Ureter (tissue), 1 donor: ENCODE data around the gene KIAA1217. TPM values are rescaled to one million over a fixed set of nuclear protein-coding genes. Genes with fewer than 3 reads are reported as not detected.
A peak's percentile ranks its signal among the peaks of the same experiment; 100 is the strongest.

Experiments used
- DNase-seq: peaks from one replicate; pipeline ENCODE4 v3.0.0-alpha.2; 2020; ENCODE audit warnings: low spot score
- total RNA-seq: library from RNA; stranded (reverse); gene quantifications from one replicate; pipeline ENCODE4 v1.2.4, GENCODE V29; 2023
- donor health status: DM: yes; HTN: yes; CAD: no.

The KIAA1217 gene
- total RNA-seq, 1 donor from 2014 or later = 108 TPM

DNA sequence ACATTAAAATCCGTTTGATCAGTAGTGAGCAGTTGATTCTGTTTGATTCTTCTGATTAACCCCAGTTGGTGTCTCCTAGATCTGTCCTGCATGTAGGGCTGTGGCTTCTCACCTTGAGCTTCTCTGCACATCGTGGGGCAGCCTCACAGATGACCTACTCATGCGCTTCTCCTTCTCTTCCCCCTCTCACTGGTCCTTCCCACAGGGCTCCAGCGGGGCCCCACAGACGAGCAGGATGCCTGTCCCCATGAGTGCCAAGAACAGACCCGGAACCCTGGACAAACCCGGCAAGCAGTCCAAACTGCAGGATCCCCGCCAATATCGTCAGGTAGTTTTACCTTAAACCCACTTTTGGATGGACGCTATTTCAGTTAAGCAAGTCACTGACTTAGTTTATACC is 335.8 kb downstream of the KIAA1217 start:
- DNase-seq = no peak

DNA sequence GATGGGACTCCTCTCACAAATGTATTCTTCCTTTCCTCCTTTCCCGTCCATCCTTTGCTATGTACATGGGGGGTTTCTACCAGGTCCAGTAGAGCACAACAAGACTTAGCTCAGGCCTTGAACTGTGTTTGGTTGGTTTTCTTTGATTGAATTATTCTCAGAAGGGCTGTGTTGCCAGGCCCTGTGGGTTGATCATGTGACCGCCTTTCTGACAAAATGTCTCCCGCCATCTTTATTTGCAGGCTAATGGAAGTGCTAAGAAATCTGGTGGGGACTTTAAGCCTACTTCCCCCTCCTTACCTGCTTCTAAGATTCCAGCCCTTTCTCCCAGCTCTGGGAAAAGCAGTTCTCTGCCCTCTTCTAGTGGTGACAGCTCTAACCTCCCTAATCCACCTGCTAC is 336.6 kb downstream of the KIAA1217 start:
- no peak for DNase-seq

DNA sequence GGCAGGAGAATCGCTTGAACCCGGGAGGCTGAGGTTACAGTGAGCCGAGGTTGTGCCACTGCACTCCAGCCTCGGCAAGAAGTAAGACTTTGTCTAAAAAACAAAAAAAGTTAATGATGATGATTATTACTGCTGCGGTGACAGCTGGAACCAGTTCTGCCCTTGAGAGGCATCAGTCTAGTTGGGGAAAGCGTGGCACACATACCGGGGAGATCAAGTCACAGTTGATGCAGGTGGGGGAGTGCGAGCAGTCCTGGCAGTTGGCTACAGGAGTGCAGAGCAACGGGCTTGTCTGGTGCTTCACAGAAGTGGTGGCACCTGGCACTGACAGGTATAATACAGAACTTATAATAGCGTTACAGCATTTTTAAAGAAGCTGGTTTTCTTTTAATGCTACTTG is 341.7 kb downstream of the KIAA1217 start:
- no peak for DNase-seq

DNA sequence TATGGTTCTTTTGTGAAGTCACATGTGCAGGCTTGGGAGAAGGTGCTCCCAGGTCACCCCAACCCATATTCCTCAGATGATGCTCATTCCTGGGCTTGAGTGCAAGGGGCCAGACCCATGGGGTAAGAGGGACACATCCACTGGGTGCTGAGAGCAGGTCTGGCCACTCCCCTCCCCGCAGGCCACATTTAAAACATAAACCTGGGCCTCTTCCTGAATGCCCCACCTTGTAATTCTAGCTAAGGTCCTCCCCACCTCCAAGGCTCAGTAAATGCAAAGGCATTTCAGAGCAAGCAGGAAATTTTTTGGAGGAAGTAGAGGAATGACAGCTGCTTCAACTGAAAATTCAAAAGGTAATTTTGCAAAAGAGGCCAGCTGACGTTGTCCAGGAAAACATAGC is 342.2 kb downstream of the KIAA1217 start:
- DNase-seq = no peak

DNA sequence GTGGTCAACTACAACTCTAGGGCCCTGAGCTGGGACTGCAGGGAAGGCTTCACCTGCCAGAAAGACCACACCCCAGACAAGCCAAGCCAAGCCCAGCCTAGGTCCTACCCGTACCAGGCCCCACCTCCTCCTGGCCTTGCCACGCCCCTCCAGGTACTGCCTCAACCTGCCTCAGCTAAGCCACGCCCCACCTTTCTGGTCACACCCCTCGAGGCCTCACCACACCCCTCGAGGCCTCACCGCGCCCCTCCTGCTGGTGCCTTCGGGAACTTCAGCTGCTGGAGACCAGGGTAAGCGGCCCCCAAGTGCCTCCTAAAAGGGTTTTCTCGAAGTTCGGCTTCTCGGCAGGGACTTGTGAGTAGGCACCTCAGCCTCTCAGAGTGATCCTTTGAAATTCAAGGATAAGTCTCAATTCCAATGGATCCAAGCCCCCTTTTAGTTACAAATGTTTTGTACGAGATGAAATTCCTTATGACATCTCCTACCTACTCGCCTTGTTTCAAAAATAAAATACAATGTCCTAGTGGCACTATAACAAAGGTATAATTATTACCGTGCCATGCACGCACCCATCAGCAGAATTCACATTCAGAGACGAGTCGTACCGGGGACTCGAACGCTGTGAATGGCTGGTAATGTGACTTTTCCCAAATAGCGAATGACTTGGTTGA is 343.5 kb downstream of the KIAA1217 start:
- DNase-seq = peak; percentile 70

DNA sequence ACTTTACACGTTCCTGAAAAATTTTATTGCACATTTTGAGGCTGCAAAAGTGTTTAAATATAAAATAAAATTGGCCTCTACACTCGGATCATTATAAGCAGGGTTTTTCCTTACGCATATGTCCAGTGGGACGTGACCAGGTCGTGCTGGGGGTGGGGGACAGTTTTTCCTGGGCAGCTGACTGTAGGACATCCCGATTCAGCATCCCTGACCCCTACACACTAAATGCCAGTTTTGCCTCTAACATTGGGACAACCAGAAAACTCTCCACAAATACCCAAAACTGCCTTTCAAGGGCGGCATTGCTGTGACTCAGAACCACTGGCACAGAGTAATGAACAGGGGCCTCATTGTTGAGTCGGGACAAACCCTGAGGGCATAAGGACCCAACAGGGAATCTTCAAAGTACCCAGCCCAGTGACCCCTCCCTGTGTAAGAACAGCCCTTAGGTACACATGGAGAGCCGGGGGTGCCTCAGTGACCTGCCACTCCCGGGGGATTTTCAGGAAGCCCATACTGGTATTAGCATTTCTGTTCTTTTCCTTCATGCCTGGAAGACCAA is 344.2 kb downstream of the KIAA1217 start:
- no peak for DNase-seq

DNA sequence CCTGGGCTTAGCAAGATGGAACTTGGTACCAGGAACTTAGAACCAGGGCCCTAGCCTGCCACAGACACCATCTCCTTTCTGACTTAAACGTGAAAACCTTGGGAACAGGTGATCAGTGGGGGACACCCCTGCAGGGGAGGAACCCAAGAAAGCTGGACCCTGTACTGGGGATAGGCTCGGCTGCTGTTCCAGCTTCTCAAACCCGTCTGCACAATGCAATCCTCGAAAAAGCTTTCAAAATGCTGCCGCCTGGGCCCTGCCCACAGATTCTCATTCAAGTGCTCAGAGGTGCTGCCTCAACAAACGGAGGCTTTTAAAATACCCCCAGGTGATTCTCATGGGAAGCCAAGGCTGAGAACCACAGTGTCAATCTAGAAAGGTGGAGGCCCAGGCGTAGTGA is 345.1 kb downstream of the KIAA1217 start:
- DNase-seq = no peak

DNA sequence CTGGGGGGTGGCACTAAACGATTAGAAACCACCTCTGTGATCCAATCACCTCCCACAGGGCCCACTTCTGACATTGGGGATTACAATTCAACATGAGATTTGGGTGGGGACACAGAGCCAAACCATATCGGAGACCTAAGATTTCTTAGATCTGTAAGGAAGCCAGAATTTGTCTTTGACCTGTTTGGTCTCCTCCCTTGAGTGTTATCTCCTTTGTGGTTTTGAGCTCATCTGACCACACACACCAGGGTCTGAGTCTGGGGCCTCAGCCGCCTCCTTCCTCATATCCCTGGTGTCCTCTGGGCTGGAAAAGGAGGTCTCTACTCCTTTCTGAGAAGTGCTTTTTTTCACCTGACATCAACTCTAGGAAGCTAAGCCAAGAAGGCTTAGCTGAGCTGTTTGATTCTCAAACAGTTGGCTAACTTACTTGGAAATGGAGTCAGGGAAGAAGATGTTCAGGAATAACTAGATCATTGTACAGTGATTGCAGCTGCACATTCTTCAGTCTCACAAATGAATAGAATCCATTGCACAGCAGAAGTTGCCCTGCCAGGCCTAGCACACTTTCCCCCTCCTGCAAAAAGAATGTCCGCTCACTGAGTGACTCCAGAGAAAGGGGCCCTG is 347.3 kb downstream of the KIAA1217 start:
- DNase-seq = no peak

DNA sequence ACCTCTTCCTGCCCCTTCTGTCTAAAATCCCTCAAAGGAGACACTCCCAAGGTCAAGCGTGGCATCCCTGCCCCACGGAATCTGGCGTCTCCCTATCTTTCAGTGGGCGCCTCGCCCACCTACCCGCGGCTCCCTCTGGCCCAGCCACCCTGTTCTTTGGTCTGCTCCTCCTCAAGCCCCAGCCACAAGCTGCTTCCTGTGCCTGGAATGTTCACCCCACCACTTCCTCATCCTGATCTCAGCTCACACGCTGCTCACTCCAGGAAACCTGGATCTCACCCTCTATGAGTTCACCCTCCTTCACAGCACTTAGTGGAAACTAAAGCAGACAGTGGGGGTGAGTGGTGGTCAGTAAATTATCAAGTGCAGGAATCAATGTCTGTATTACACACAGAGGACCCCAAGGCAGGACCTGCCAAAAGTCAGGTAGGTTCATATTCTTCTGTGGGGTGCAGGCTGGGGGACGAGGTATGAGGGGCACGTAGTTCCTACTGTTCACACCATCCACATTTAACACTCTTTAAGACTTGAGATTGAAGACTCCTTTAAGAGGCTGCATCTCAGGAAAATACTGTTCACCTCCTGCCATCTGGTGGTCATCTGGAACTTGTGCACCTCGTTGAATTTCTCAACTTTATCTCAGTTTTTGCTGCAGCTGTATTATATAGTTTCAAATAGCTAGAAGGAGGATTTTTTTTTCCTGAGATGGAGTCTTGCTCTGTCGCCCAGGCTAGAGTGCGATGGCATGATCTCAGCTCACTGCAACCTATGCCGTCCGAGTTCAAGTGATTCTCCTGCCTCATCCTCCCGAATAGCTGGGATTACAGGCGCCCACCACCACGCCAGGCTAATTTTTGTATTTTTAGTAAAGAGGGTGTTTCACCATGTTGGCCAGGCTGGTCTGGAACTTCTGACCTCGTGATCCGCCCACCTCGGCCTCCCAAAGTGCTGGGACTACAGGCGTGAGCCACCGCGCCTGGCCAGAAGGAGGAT is 348.1 kb downstream of the KIAA1217 start:
- DNase-seq = no peak

DNA sequence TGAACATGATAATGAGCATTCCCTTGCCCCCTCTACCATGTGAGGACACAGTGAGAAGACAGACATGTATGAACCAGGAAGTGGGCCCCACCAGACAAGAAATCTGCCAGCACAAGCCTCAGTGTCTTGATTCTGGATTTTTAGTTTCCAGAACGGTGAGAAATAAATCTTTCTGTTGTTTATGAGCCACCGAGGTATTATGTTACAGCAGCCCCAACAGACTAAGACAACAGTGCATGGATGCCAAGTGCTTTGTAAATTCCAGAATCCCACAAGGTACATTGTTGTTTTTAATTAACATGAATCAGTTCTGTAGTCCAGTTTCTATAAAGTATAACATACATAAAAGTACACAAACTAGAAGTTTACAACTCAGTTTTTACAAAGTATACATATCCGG is 352.5 kb downstream of the KIAA1217 start:
- no peak for DNase-seq

DNA sequence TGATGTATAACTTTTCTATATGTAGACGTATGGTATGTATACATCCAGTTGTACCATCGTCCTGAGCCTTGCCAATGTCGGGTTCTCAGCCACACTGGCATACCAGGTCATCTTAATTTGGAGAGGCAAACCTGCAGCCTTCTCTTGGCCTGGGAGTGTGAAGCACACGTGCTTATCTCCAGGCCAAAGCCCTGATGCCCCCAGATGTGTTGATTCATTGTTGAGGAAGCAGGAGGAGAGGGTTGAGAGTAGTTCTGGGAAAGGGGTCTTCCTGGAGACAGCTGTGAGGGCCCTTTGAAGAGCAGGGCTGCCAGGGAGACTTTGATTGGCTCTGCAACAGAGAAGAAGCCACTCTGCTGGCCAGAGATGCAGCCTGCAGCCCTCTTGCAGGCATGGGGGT is 359.1 kb downstream of the KIAA1217 start:
- no peak for DNase-seq

DNA sequence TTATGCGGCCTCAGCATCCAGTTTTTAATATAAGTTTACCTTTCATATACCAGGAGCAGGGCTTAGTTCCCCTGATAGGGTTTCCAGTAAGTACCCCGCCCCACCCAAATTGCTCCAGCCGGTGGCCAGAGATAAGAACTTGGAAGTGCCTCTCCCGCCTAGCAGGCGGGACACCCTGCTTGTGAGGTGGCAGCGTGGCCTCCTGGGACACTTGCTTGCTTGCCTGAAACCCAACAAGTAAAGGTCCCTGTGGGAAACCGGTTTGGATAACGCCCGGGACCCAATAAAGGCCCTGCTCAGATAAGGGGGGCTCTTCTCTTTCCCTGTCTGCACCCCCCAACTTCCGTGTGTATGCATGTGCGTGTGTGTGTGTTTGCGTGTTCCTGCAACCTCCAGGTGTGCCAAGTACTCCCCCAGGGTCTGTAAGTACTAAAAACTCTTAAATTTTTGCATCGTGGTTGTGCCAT is 360.4 kb downstream of the KIAA1217 start:
- no peak for DNase-seq

DNA sequence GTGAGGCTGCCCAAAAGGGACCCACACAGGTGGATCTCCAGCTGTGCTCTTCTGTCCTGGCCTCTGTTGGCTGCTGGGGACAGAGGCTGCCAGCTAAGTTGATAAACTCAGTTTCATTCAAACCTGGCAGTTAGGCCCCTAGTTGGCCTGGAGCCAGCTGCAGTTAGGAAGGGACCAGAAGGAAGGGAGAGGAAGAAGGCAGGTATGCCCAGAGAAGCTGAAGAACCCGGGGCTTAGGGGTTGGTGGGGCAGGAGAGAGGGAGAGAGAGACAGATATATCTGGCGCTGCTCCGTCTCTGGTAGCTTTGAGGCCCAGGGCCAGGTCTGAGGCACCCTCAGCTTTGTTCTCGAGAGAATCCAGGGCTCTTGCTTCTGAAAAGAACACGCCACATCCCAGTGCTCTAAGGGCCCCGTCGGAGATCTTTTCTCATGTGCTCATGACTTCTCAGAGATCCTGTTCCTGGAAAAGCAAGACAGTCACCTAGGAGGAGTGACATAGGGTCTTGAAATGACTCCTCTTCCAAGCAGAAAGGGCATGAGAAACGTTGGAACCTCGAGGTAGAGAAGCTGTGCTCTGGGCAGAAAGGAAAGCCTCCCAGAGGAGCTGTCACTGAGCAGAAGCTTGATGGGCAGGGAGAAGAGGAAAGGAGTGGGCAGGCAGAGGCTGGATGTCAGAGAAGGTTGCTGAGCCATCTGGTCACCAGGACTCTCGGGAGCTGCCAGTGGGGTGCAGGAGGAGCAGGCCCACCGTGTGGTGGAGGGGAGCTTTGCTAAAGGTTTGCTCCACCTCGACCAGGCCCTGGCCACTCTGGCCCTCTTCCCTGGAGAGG is 361.1 kb downstream of the KIAA1217 start:
- DNase-seq = no peak

DNA sequence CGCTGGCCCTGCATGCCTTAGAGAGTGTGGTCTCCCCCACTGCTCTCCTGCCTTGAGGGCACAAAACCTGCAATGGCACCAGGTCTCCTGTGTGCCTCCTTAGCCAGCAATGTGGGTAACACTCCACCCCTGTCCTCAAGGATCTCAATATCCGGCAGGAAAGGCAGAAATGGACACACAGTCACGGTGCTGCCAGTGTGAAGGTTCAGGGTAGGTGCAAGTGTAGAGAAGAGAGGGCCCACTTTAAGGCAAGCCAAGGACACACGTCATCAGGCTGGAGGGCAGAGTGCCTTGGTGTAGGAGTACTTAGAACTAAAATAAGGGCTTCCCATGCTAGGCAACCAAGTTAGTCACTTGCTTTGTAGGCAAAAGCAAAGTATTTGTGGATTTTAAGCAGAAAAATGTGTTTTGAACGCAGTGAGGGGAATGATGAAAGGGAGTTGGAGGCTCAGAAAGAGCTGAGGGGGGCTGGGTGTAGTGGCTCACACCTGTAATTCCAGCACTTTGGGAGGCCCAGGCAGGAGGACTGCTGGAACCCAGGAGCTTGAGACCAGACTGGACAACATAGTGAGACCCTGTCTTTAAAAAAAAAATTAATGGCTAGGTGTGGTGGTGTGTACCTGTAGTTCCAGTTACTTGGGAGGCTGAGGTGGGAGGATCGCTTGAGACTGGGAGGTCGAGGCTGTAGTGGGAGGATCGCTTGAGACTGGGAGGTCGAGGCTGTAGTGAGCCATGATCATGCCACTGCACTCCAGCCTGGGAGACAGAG is 361.9 kb downstream of the KIAA1217 start:
- no peak for DNase-seq

DNA sequence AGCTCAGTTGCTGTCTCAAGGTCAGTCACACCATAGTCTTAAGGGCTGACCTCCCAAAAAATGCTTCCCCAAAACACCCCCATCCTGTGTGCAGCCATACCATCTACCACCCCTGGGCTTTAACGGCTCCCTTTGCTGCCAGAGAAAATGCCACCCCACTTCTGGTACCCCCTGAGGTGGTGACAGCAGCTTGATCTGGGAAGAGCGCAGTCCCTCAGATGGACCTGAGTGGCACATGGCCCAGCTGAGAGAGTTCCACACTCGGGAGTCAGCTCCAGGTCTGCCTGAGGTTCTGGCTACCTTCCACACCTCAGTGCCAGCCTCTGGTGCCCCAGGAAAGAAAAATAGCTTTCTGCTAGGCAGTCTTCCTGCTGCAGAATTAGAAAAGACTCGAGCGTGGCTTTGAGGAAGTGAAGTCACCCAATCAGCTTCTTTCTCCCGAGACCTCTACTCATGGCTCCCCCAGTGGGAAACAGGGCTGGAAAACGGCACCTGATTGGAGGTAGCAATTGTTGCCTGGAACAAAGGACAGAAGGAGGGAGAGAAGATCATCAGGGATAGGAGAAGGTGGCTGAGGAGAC is 363.0 kb downstream of the KIAA1217 start:
- DNase-seq = no peak

DNA sequence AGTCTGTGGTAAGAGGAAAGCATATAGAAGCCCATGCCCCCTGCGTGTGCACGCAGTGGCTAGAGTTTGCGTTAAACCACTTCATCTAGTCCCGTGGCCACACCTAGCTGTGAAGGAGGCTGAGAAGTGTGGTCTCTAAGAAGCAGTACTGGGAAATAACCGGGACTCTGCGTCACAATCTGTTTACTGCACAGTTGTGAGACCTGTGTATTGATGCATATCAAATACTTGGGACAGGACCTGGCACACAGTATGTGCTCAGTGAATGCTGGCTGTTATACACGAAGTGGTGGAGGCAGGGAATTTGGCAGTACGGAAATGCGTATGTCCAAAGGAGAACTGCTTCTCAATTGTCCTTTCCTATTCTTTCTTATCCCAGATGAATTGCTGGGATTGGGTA is 365.2 kb downstream of the KIAA1217 start:
- DNase-seq = no peak

DNA sequence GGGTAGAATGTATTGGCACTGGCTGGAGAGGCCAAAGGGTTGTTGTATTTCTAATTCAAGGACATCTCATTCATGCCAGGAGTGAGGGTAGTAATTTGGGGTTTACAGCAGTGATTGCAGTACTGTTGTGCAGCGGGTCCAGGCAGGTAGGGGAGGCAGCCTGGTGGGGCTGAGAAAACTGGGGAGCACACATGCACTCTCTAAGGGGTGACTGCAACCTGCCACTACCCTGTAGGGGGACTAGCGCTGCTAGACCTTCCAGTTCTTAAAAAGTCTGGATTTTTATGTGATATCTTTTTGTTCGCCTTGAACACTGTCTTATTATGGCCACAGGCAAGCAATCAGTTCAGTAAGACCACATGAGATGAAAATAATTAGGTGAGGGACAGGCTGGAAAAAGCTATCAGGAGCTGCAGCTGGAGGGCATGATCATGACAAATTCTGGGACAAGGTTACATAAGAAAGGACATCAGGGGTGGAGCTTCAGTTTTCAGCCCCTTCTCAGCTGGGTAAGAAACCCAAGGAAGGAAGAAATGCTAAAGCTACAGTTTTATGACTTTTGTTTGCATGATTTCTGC is 365.7 kb downstream of the KIAA1217 start:
- no peak for DNase-seq

DNA sequence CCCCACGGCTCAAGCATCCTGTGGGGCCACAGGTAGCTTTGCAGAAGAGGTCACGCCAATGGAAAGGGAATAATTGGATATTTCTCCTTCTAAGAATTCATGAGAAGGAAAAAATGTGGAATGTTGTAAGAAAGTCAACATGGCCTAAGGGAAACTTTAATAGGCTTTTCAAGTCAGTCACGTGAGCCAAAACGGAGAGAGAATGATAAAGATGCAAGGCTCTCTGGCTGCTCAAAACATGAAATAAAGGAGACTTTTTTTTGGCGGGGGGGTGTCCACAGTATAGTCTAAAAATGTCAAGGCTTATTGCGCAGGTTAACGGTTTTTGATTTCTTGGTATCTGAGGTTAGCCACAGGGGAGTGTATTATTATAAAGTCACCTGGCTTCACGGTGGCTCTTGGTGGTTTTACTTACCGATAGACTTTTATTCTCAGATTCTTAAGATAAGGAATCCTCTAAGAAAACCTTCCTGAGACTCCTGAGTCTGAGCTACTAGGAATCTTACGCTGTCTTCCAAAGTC is 366.6 kb downstream of the KIAA1217 start:
- no peak for DNase-seq

DNA sequence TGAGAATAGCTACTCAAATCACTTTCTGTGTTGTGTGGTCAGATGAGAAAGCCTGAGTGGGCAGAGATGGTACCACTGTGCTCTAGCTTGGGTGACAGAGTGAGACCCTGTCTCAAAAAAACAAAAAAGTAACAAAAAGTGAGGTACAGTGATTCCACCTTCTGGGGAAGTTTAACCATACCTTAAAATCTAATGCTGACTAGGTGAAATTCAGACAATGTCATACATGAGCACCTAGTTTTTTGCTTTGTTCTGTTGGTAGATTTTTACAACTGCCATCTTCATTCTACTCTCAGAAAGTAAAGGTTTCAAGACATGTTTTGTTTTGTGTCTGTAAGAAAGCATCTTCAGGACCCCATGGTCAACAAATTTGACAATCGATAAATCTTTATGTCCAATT is 370.5 kb downstream of the KIAA1217 start:
- DNase-seq = no peak

DNA sequence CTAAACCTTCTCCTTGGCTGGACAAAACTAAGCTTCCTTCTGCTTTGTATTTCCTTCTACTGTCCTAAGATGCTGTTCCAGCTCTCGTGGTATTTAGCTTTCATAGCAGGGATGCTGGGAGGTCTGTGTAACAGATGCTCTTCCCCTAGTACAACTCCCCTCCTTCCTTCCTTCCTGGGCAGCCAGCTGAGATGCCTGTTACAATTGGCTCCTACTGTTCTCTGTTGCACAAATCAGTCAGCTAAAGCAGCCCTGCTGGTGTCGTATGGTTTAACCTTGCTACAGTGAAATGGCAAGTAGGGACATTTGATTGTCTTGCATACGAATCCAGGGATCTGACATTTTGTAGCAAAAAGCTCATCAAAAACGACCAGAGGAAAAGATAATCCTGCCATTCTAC is 371.0 kb downstream of the KIAA1217 start:
- DNase-seq = no peak
